ENCODE results near the gene WBP2. TPM values are rescaled to one million over a fixed set of nuclear protein-coding genes. Genes with fewer than 3 reads are reported as not detected.

WBP2 gene
- total RNA-seq, 4 donors from 2014 or later, result 41.8 to 64.5 (median 53.5) TPM

- Histone ChIP-seq H3K4me1 (peaks cover 7 to 23% of the 10 kb centered on the region in 2 donors), H3K27ac (no peak overlapping the region), H3K9me3 (no peaks in the 10 kb centered on the region), H3K4me3 (replicated peaks in 1 of 3) (no peak overlapping the region), H3K36me3 (peaks cover 9 to 14% of the 10 kb centered on the region in 2 donors), H3K27me3 (no peaks in the 10 kb centered on the region)
- TF ChIP-seq POLR2A (IDR thresholded peaks at IDR 0.05), result no peak
- TF ChIP-seq, protein P1, sequence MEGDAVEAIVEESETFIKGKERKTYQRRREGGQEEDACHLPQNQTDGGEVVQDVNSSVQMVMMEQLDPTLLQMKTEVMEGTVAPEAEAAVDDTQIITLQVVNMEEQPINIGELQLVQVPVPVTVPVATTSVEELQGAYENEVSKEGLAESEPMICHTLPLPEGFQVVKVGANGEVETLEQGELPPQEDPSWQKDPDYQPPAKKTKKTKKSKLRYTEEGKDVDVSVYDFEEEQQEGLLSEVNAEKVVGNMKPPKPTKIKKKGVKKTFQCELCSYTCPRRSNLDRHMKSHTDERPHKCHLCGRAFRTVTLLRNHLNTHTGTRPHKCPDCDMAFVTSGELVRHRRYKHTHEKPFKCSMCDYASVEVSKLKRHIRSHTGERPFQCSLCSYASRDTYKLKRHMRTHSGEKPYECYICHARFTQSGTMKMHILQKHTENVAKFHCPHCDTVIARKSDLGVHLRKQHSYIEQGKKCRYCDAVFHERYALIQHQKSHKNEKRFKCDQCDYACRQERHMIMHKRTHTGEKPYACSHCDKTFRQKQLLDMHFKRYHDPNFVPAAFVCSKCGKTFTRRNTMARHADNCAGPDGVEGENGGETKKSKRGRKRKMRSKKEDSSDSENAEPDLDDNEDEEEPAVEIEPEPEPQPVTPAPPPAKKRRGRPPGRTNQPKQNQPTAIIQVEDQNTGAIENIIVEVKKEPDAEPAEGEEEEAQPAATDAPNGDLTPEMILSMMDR (IDR thresholded peaks at IDR 0.05), result no peak
- DNase-seq, result no peak
- intact Hi-C loops (cut with DNase I), result no loop called here
- 93 to 94% methylated on average over 18 of the region's 18 CpGs for WGBS, 2 donors
These were observed 38.3 kb upstream of the WBP2 start for GRCh38 chr17:75893305-75894048.

DNA sequence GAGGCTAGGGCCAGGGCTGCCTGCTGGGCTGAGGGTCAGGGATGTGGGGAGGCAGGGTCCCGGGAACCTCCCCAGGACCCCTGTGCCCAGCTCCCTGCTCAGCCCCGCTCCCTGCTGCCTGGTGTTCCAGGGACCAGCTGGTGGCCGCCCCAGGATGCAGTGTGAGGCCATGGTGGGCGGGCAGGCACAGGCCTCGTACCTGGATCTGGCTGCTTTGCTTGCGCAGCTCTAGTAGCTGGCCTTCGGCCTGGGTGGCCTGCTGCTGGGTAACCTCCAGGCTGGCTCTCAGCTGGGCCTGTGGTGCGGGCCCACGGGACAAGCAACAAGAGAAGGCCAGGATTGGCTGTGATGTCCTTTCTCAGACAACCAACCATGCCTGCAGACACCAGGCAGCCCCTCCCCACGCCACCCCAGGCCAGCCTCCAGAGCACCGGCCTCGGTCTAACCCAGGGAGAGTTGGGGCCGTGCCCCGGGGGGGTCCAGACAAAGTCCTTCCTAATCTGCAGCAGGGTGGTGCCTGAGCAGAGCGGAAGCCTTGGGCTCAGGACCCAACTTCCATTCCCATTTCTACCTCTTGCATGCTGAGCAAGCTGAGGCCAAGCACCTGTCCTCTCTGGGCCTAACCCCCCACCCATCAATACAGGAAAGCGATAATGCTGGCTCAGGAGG lies 37.6 kb upstream of the WBP2 start:
- Histone ChIP-seq H3K27ac (no peak overlapping the region), H3K36me3 (peaks cover 8 to 14% of the 10 kb centered on the region in 2 donors), H3K4me3 (replicated peaks in 1 of 3) (no peak overlapping the region), H3K27me3 (no peaks in the 10 kb centered on the region), H3K4me1 (peaks cover 7 to 23% of the 10 kb centered on the region in 2 donors), H3K9me3 (no peaks in the 10 kb centered on the region)
- DNase-seq, result no peak
- WGBS, 2 donors, result 94 to 100% methylated on average over 3 to 7 of the region's 16 CpGs
- intact Hi-C loops (cut with DNase I), result no loop called here
- TF ChIP-seq POLR2A (IDR thresholded peaks at IDR 0.05), result no peak
- TF ChIP-seq, protein P1 (IDR thresholded peaks at IDR 0.05), result no peak

DNA sequence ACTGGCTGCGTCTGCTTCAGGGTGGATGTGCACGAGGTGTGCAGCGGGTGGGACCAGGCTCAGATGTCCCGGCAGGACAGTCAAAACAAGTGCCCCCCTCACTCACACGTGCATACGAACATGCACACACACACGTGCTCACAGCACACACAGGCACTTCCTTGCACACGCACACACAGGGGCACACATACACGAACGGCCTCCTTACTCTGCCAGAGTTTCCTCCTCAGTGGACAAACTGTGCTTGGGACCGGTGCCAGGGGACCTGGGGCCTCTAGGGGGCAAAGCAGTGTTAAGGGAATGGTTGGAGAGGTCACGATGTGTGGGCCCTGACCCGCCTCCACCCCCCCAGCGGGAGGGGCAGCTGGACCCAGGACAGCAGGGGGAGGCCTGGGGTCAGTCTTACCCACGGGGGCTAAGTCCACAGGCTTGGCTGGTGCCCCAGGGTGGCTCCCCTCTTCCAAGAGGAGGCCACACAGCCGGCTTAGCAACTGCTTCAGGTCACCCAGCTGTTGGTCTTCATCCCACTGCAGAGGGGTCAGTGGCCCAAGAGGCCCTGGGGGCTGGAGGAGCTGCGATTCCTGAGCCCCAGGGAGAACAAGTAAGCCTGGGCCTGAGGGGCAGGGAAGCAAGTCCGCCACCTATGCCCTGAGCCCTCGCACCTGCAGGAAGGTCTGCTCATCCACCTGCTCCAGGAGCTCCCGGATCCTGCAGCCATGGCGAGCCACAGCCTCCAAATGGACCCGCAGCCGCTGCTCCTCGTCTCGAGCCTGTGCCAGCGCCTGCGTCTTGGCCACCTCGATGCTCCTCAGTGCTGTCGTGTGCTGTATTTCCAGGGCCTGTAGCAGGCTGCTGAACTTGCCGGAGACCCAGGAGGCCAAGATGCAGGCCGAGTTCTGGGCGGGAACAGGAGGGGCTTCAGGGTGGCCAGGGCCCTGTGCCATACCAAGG lies 36.7 kb upstream of the WBP2 start:
- Histone ChIP-seq H3K4me1 (peaks cover 7 to 18% of the 10 kb centered on the region in 2 donors), H3K27me3 (no peaks in the 10 kb centered on the region), H3K9me3 (no peaks in the 10 kb centered on the region), H3K27ac (no peak overlapping the region), H3K36me3 (peaks cover 8 to 14% of the 10 kb centered on the region in 2 donors), H3K4me3 (replicated peaks in 1 of 3) (no peak overlapping the region)
- 76 to 86% methylated on average over 15 to 21 of the region's 32 CpGs for WGBS, 2 donors
- TF ChIP-seq, protein P1 (IDR thresholded peaks at IDR 0.05), result no peak
- TF ChIP-seq POLR2A (IDR thresholded peaks at IDR 0.05), result no peak
- intact Hi-C loops (cut with DNase I), result no loop called here
- DNase-seq, result no peak

GRCh38 chr17:75891022-75891604 lies 36.0 kb upstream of the WBP2 start:
- Histone ChIP-seq H3K36me3 (peaks cover 8 to 14% of the 10 kb centered on the region in 2 donors), H3K9me3 (no peaks in the 10 kb centered on the region), H3K27ac (no peak overlapping the region), H3K4me3 (replicated peaks in 1 of 3) (no peak overlapping the region), H3K4me1 (peaks cover 7 to 17% of the 10 kb centered on the region in 2 donors), H3K27me3 (no peaks in the 10 kb centered on the region)
- DNase-seq, result no peak
- intact Hi-C loops (cut with DNase I), result no loop called here
- TF ChIP-seq, protein P1 (IDR thresholded peaks at IDR 0.05), result no peak
- no peak for TF ChIP-seq POLR2A (IDR thresholded peaks at IDR 0.05)
- 90 to 92% methylated on average over 17 to 18 of the region's 31 CpGs for WGBS, 2 donors

Measured in thyroid gland (tissue), 4 donors.